H9 (cell line): Measurements from ENCODE around the gene LARP6. TPM values are rescaled to one million over a fixed set of nuclear protein-coding genes. Genes with fewer than 3 reads are reported as not detected.

Source experiments
- DNase-seq: peaks from one replicate; pipeline ENCODE4 v3.0.0-alpha.2; 2017
- H2AFZ ChIP-seq: one replicate; pipeline ENCODE4 v1.6.1; 2013; ENCODE audit warnings: mild to moderate bottlenecking, low read length, control low read depth, moderate library complexity
- H2AK5ac ChIP-seq: 2 replicates; pipeline ENCODE4 v1.6.1; 2013; ENCODE audit warnings: low read length, control low read depth, mixed read lengths; ENCODE audit not compliant: insufficient read length
- H2BK120ac ChIP-seq: one replicate; pipeline ENCODE4 v1.6.1; 2013; ENCODE audit warnings: low read depth, mild to moderate bottlenecking, low read length, control low read depth, inconsistent platforms; ENCODE audit not compliant: poor library complexity, severe bottlenecking
- H2BK12ac ChIP-seq: 2 replicates; pipeline ENCODE4 v1.6.1; 2013; ENCODE audit warnings: low read length, control low read depth, mixed read lengths, low read depth; ENCODE audit not compliant: insufficient read length
- H2BK15ac ChIP-seq: 2 replicates; pipeline ENCODE4 v1.6.1; 2013; ENCODE audit warnings: low read depth, low read length, control low read depth
- H2BK20ac ChIP-seq: one replicate; pipeline ENCODE4 v1.6.1; 2013; ENCODE audit warnings: low read depth, mild to moderate bottlenecking, low read length, control low read depth, inconsistent platforms; ENCODE audit not compliant: poor library complexity, severe bottlenecking
- H2BK5ac ChIP-seq: 2 replicates; pipeline ENCODE4 v1.6.1; 2013; ENCODE audit warnings: low read length, control low read depth, mixed read lengths; ENCODE audit not compliant: insufficient read length
- H3K14ac ChIP-seq: 2 replicates; pipeline ENCODE4 v1.6.1; 2013; ENCODE audit warnings: low read length, control low read depth; ENCODE audit not compliant: insufficient read depth
- H3K18ac ChIP-seq: 2 replicates; pipeline ENCODE4 v1.6.1; 2013; ENCODE audit warnings: low read depth, mild to moderate bottlenecking, mixed read lengths, low read length, control low read depth; ENCODE audit not compliant: insufficient read length
- H3K23ac ChIP-seq: 2 replicates; pipeline ENCODE4 v1.6.1; 2013; ENCODE audit warnings: low read length, control low read depth, mixed read lengths, low read depth; ENCODE audit not compliant: insufficient read length
- H3K23me2 ChIP-seq: 2 replicates; pipeline ENCODE4 v1.6.1; 2013; ENCODE audit warnings: low read depth, mild to moderate bottlenecking, mixed read lengths, low read length, control low read depth; ENCODE audit not compliant: insufficient read length, poor library complexity, severe bottlenecking
- H3K27ac ChIP-seq: 2 replicates; pipeline ENCODE4 v1.5.1; 2013; ENCODE audit warnings: low read length, control low read depth, mixed read lengths, low read depth; ENCODE audit not compliant: insufficient read length
- H3K27me3 ChIP-seq: 2 replicates; pipeline ENCODE4 v1.6.1; 2013; ENCODE audit warnings: low read length, control low read depth, inconsistent platforms; ENCODE audit not compliant: insufficient read depth
- H3K4ac ChIP-seq: 2 replicates; pipeline ENCODE4 v1.6.1; 2013; ENCODE audit warnings: low read depth, mild to moderate bottlenecking, control low read depth, inconsistent platforms, low read length, moderate library complexity
- H3K4me1 ChIP-seq: 2 replicates; pipeline ENCODE4 v1.6.1; 2013; ENCODE audit warnings: low read length, control low read depth, inconsistent platforms; ENCODE audit not compliant: insufficient read depth
- H3K4me2 ChIP-seq: 2 replicates; pipeline ENCODE4 v1.6.1; 2013; ENCODE audit warnings: low read length, control low read depth, mixed read lengths; ENCODE audit not compliant: insufficient read length, insufficient read depth
- H3K56ac ChIP-seq: 2 replicates; pipeline ENCODE4 v1.6.1; 2013; ENCODE audit warnings: low read depth, mild to moderate bottlenecking, mixed read lengths, low read length, control low read depth; ENCODE audit not compliant: insufficient read length
- H3K79me1 ChIP-seq: 2 replicates; pipeline ENCODE4 v1.6.1; 2013; ENCODE audit warnings: low read depth, mild to moderate bottlenecking, moderate library complexity, low read length, control low read depth, inconsistent platforms; ENCODE audit not compliant: insufficient read depth, poor library complexity, severe bottlenecking
- H3K79me2 ChIP-seq: 2 replicates; pipeline ENCODE4 v1.6.1; 2013; ENCODE audit warnings: low read length, control low read depth, inconsistent platforms; ENCODE audit not compliant: insufficient read depth
- H3K9ac ChIP-seq: 2 replicates; pipeline ENCODE4 v1.6.1; 2013; ENCODE audit warnings: low read length, control low read depth, mixed read lengths; ENCODE audit not compliant: insufficient read length; ENCODE audit errors: extremely low read depth
- H3K9me3 ChIP-seq: one replicate; pipeline ENCODE4 v1.6.1; 2013; ENCODE audit warnings: low read depth, low read length, inconsistent platforms; ENCODE audit not compliant: control insufficient read depth
- H3T11ph ChIP-seq: one replicate; pipeline ENCODE4 v1.6.1; 2013; ENCODE audit warnings: mild to moderate bottlenecking, low read length, control low read depth, inconsistent platforms
- H4K20me1 ChIP-seq: one replicate; pipeline ENCODE4 v1.6.1; 2013; ENCODE audit not compliant: control insufficient read depth, insufficient read length, insufficient read depth
- H4K5ac ChIP-seq: 2 replicates; pipeline ENCODE4 v1.6.1; 2013; ENCODE audit warnings: low read depth, mild to moderate bottlenecking, mixed read lengths, low read length, control low read depth; ENCODE audit not compliant: insufficient read length
- H4K8ac ChIP-seq: replicated peaks from 2 replicates; pipeline ENCODE4 v1.6.1; 2013; ENCODE audit warnings: low read length, control low read depth, mixed read lengths, low read depth; ENCODE audit not compliant: insufficient read length
- H4K91ac ChIP-seq: 2 replicates; pipeline ENCODE4 v1.6.1; 2013; ENCODE audit warnings: low read depth, mild to moderate bottlenecking, moderate library complexity, mixed read lengths, low read length, control low read depth; ENCODE audit not compliant: insufficient read length
- H3K27ac Mint-ChIP-seq, 3 experiments: 2 replicates in 2 of 3; 3 replicates in 1 of 3; pipeline ENCODE4 v1.8.0; 2020 to 2021; ENCODE audit warnings: mixed read lengths in 3 of 3, mild to moderate bottlenecking in 1 of 3, moderate library complexity in 1 of 3
- H3K27me3 Mint-ChIP-seq: 2 replicates; pipeline ENCODE4 v1.8.0; 2021; ENCODE audit warnings: low read depth, mild to moderate bottlenecking, moderate library complexity, mixed read lengths
- H3K36me3 Mint-ChIP-seq, 3 experiments: 2 replicates in 2 of 3; 3 replicates in 1 of 3; pipeline ENCODE4 v1.8.0; 2020 to 2021; ENCODE audit warnings: low read depth in 3 of 3, mixed read lengths in 3 of 3; ENCODE audit not compliant: insufficient read depth in 1 of 3
- H3K4me1 Mint-ChIP-seq, 2 experiments: 2 replicates each; pipeline ENCODE4 v1.8.0; 2020; ENCODE audit warnings: mixed read lengths in 2 of 2
- H3K4me3 Mint-ChIP-seq, 2 experiments: 2 replicates in 1 of 2; 3 replicates in 1 of 2; pipeline ENCODE4 v1.8.0; 2020 to 2021; ENCODE audit warnings: mild to moderate bottlenecking in 2 of 2, mixed read lengths in 2 of 2, moderate library complexity in 1 of 2
- H3K9me3 Mint-ChIP-seq, 2 experiments: 2 replicates in 1 of 2; 3 replicates in 1 of 2; pipeline ENCODE4 v1.8.0; 2020; ENCODE audit warnings: mild to moderate bottlenecking in 2 of 2, mixed read lengths in 2 of 2, moderate library complexity in 1 of 2
- WGBS: extraction: QIAGEN DNeasy Blood & Tissue Kit; methylation state at CpG from one replicate; pipeline ENCODE4 v1.1.7; 2013; ENCODE audit warnings: missing lambda C conversion rate, low lambda C conversion rate, mixed read lengths; ENCODE audit not compliant: insufficient read length; ENCODE audit errors: extremely low coverage; 5-methylcytosine and 5-hydroxymethylcytosine counted together
- total RNA-seq: library from RNA; stranded (reverse); gene quantifications from 2 replicates; pipeline ENCODE4 v1.2.1, GENCODE V29; 2021
- TF ChIP-seq, protein P1 (sequence below): fragments of 200-600 bp; sonication (generic); conservative IDR thresholded peaks from 3 replicates; pipeline ENCODE4 v1.8.0; 2021; ENCODE audit warnings: antibody characterized with exemption, mild to moderate bottlenecking

Gene LARP6
- total RNA-seq, 1 experiment from 2014 or later = 18.9 TPM

DNA sequence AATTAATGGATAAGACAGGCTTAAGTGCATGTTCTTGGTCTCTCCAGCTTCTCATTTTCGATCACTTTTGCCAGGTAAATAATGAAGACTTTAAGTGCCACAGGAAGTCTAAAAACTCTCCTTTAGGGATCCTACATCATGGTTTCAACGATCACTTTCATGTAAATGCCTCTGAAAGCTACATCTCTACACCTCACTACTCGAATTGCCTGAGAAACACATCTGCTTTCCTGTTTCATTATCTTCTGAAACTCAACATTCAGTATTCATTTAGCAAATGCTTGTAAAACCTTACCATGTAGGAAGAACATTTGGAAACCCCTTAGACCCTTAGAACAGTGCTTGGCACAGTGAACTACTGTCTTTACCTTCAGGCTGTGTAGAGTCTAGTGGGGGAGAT lies 22.1 kb upstream of the LARP6 start:
- Histone ChIP-seq H3K18ac (no peak overlapping the region), H4K91ac (no peak overlapping the region), H3K9me3 (no peaks in the 10 kb centered on the region), H3K79me2 (no peaks in the 10 kb centered on the region), H3K27ac (no peak overlapping the region), H3K9ac (no peak overlapping the region), H3K79me1 (no peaks in the 10 kb centered on the region), H3K4me2 (no peak overlapping the region), H4K5ac (no peak overlapping the region), H3K23ac (no peak overlapping the region), H3K4me1 (no peaks in the 10 kb centered on the region), H3T11ph (no peak overlapping the region), H2BK15ac (no peak overlapping the region), H2AFZ (no peak overlapping the region), H3K56ac (no peak overlapping the region), H2BK5ac (no peak overlapping the region), H2AK5ac (no peak overlapping the region), H3K14ac (no peak overlapping the region), H2BK120ac (no peak overlapping the region), H3K4ac (no peak overlapping the region), H4K8ac (no peak overlapping the region), H4K20me1 (no peaks in the 10 kb centered on the region), H3K27me3 (no peaks in the 10 kb centered on the region), H3K23me2 (no peaks in the 10 kb centered on the region), H2BK12ac (no peak overlapping the region), H2BK20ac (no peak overlapping the region)
- H3K27me3 Mint-ChIP-seq = no peaks in the 10 kb centered on the region; the same call in 1 of the 2 replicates
- peaks cover 2 to 16% (median 12%) of the 10 kb centered on the region in 3 experiments; a peak in 5 of 7 replicates for H3K36me3 Mint-ChIP-seq
- no peaks in the 10 kb centered on the region for H3K4me1 Mint-ChIP-seq
- H3K27ac Mint-ChIP-seq = no peak overlapping the region
- H3K4me3 Mint-ChIP-seq = no peak overlapping the region
- H3K9me3 Mint-ChIP-seq = peaks cover 15 to 20% of the 10 kb centered on the region in 2 experiments
- no peak for DNase-seq
- WGBS = no CpG with 5 or more reads among the region's 3 CpGs
- TF ChIP-seq, protein P1, sequence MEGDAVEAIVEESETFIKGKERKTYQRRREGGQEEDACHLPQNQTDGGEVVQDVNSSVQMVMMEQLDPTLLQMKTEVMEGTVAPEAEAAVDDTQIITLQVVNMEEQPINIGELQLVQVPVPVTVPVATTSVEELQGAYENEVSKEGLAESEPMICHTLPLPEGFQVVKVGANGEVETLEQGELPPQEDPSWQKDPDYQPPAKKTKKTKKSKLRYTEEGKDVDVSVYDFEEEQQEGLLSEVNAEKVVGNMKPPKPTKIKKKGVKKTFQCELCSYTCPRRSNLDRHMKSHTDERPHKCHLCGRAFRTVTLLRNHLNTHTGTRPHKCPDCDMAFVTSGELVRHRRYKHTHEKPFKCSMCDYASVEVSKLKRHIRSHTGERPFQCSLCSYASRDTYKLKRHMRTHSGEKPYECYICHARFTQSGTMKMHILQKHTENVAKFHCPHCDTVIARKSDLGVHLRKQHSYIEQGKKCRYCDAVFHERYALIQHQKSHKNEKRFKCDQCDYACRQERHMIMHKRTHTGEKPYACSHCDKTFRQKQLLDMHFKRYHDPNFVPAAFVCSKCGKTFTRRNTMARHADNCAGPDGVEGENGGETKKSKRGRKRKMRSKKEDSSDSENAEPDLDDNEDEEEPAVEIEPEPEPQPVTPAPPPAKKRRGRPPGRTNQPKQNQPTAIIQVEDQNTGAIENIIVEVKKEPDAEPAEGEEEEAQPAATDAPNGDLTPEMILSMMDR = no peak
